Stimulated activated naive B cell treated with anti-CD40 and anti-IgM and Interleukin-4, amounts not matched to agents 10 μg/mL and 1 μg/mL and 100 μg/mL, for 72 hours (primary cell): Measurements from ENCODE around the gene TCF7.
A peak's percentile ranks its signal among the peaks of the same experiment; 100 is the strongest.

Source experiments
- ATAC-seq, 2 donors: fragments of 150-1000 bp; cut with Tn5 transposase; replicated peaks; 2 replicates each; pipeline ENCODE4 v1.10.0; 2021; ENCODE audit warnings: moderate library complexity in 1 of 2
- DNase-seq: peaks from one replicate; pipeline ENCODE4 v3.0.0; 2021
- H3K27ac Mint-ChIP-seq: one replicate; pipeline ENCODE4 v1.8.0; 2022; ENCODE audit warnings: mild to moderate bottlenecking, mixed read lengths
- H3K27me3 Mint-ChIP-seq, 2 donors: one replicate each; pipeline ENCODE4 v1.8.0; 2022; ENCODE audit warnings: mixed read lengths in 2 of 2
- H3K36me3 Mint-ChIP-seq, 2 donors: one replicate each; pipeline ENCODE4 v1.8.0; 2022; ENCODE audit warnings: mixed read lengths in 2 of 2, mild to moderate bottlenecking in 1 of 2
- H3K4me1 Mint-ChIP-seq, 2 donors: one replicate each; pipeline ENCODE4 v1.8.0; 2022; ENCODE audit warnings: mixed read lengths in 2 of 2, mild to moderate bottlenecking in 1 of 2
- H3K4me3 Mint-ChIP-seq, 2 donors: one replicate each; pipeline ENCODE4 v1.8.0; 2022; ENCODE audit warnings: mild to moderate bottlenecking in 2 of 2, mixed read lengths in 2 of 2, moderate library complexity in 1 of 2
- H3K9me3 Mint-ChIP-seq, 2 donors: one replicate each; pipeline ENCODE4 v1.8.0; 2022; ENCODE audit warnings: mixed read lengths in 2 of 2, mild to moderate bottlenecking in 1 of 2

The TCF7 gene

GRCh38 chr5:134138416-134139376, 24.2 kb downstream of the TCF7 start:
- Mint-ChIP-seq H3K27me3 (no peaks in the 10 kb centered on the region), H3K27ac (peak overlapping the region; percentile 80), H3K4me3 (no peak overlapping the region), H3K36me3 (peaks cover 24 to 52% of the 10 kb centered on the region in 2 donors), H3K9me3 (no peaks in the 10 kb centered on the region), H3K4me1 (peaks cover 53 to 67% of the 10 kb centered on the region in 2 donors)
- DNase-seq, result peak; percentile 56
- peak; percentile 83 to 84 for ATAC-seq

- H3K9me3 Mint-ChIP-seq, result no peaks in the 10 kb centered on the region
- H3K4me3 Mint-ChIP-seq, result no peak overlapping the region
- H3K27ac Mint-ChIP-seq, result peak overlapping the region; percentile 69
- peaks cover 24 to 50% of the 10 kb centered on the region in 2 donors for H3K36me3 Mint-ChIP-seq
- no peaks in the 10 kb centered on the region for H3K27me3 Mint-ChIP-seq
- peaks cover 53 to 62% of the 10 kb centered on the region in 2 donors for H3K4me1 Mint-ChIP-seq
- DNase-seq, result no peak
- ATAC-seq, result no peak
These were observed 24.9 kb downstream of the TCF7 start for GRCh38 chr5:134139377-134139851.

- Mint-ChIP-seq H3K9me3 (no peaks in the 10 kb centered on the region), H3K36me3 (peaks cover 24 to 51% of the 10 kb centered on the region in 2 donors), H3K27me3 (no peaks in the 10 kb centered on the region), H3K4me1 (peaks cover 53 to 57% of the 10 kb centered on the region in 2 donors), H3K27ac (peak overlapping the region; percentile 69), H3K4me3 (no peak overlapping the region)
- ATAC-seq, result no peak
- DNase-seq, result no peak
These were observed 25.5 kb downstream of the TCF7 start for GRCh38 chr5:134139891-134140469.

- H3K27me3 Mint-ChIP-seq, result no peaks in the 10 kb centered on the region
- H3K27ac Mint-ChIP-seq, result peak overlapping the region; percentile 3
- DNase-seq, result peak; percentile 44
- no peaks in the 10 kb centered on the region for H3K9me3 Mint-ChIP-seq
- H3K36me3 Mint-ChIP-seq, result peaks cover 18 to 44% of the 10 kb centered on the region in 2 donors
- no peak overlapping the region for H3K4me3 Mint-ChIP-seq
- peaks cover 48 to 53% of the 10 kb centered on the region in 2 donors for H3K4me1 Mint-ChIP-seq
- ATAC-seq, result peak; percentile 67 to 73
These were observed 26.2 kb downstream of the TCF7 start for GRCh38 chr5:134140530-134141201.

GRCh38 chr5:134141331-134142050, 27.0 kb downstream of the TCF7 start:
- H3K27me3 Mint-ChIP-seq, result no peaks in the 10 kb centered on the region
- no peaks in the 10 kb centered on the region for H3K9me3 Mint-ChIP-seq
- peaks cover 45 to 59% of the 10 kb centered on the region in 2 donors for H3K4me1 Mint-ChIP-seq
- H3K36me3 Mint-ChIP-seq, result peaks cover 15 to 43% of the 10 kb centered on the region in 2 donors
- H3K27ac Mint-ChIP-seq, result no peak overlapping the region
- no peak overlapping the region for H3K4me3 Mint-ChIP-seq
- DNase-seq, result no peak
- ATAC-seq, result peak; percentile 15 to 19

GRCh38 chr5:134142052-134142451, 27.6 kb downstream of the TCF7 start:
- no peaks in the 10 kb centered on the region for H3K9me3 Mint-ChIP-seq
- no peak overlapping the region for H3K27ac Mint-ChIP-seq
- no peaks in the 10 kb centered on the region for H3K27me3 Mint-ChIP-seq
- ATAC-seq (no peak), DNase-seq (no peak)
- H3K36me3 Mint-ChIP-seq, result peaks cover 15 to 43% of the 10 kb centered on the region in 2 donors
- peaks cover 45 to 58% of the 10 kb centered on the region in 2 donors for H3K4me1 Mint-ChIP-seq
- H3K4me3 Mint-ChIP-seq, result no peak overlapping the region

- Mint-ChIP-seq H3K27me3 (no peaks in the 10 kb centered on the region), H3K9me3 (no peaks in the 10 kb centered on the region), H3K27ac (peak overlapping the region; percentile 25), H3K4me1 (peaks cover 39 to 51% of the 10 kb centered on the region in 2 donors), H3K36me3 (peaks cover 15 to 40% of the 10 kb centered on the region in 2 donors), H3K4me3 (no peak overlapping the region)
- DNase-seq (no peak), ATAC-seq (no peak)
These were observed 28.3 kb downstream of the TCF7 start for GRCh38 chr5:134142806-134143205.

GRCh38 chr5:134143431-134143830, 28.9 kb downstream of the TCF7 start:
- peaks cover 15 to 43% of the 10 kb centered on the region in 2 donors for H3K36me3 Mint-ChIP-seq
- no peaks in the 10 kb centered on the region for H3K27me3 Mint-ChIP-seq
- no peak overlapping the region for H3K4me3 Mint-ChIP-seq
- peaks cover 33 to 45% of the 10 kb centered on the region in 2 donors for H3K4me1 Mint-ChIP-seq
- no peak for DNase-seq
- no peak for ATAC-seq
- no peaks in the 10 kb centered on the region for H3K9me3 Mint-ChIP-seq
- no peak overlapping the region for H3K27ac Mint-ChIP-seq

- Mint-ChIP-seq H3K4me1 (peaks cover 26 to 37% of the 10 kb centered on the region in 2 donors), H3K9me3 (no peaks in the 10 kb centered on the region), H3K27me3 (no peaks in the 10 kb centered on the region), H3K27ac (no peak overlapping the region), H3K36me3 (peaks cover 17 to 44% of the 10 kb centered on the region in 2 donors), H3K4me3 (no peak overlapping the region)
- no peak for ATAC-seq
- DNase-seq, result no peak
These were observed 29.8 kb downstream of the TCF7 start for GRCh38 chr5:134143944-134144941.

GRCh38 chr5:134145041-134145757, 30.7 kb downstream of the TCF7 start:
- H3K36me3 Mint-ChIP-seq, result peaks cover 20 to 42% of the 10 kb centered on the region in 2 donors
- H3K4me1 Mint-ChIP-seq, result peaks cover 21 to 28% of the 10 kb centered on the region in 2 donors

GRCh38 chr5:134145779-134146581, 31.5 kb downstream of the TCF7 start:
- Mint-ChIP-seq H3K9me3 (no peaks in the 10 kb centered on the region), H3K27ac (peak overlapping the region; percentile 25), H3K4me1 (peaks cover 15 to 21% of the 10 kb centered on the region in 2 donors), H3K36me3 (peaks cover 19 to 42% of the 10 kb centered on the region in 2 donors), H3K27me3 (no peaks in the 10 kb centered on the region), H3K4me3 (no peak overlapping the region)
- ATAC-seq (peak; percentile 89 to 90), DNase-seq (peak; percentile 52)

More at GRCh38 chr5:134145041-134145757, 30.7 kb downstream of the TCF7 start:
- Mint-ChIP-seq H3K4me3 (no peak overlapping the region), H3K27ac (no peak overlapping the region), H3K9me3 (no peaks in the 10 kb centered on the region), H3K27me3 (no peaks in the 10 kb centered on the region)
- ATAC-seq, result no peak
- DNase-seq, result no peak
